Articular chondrocyte of knee joint (primary cell): Measurements from ENCODE around the gene FAM8A1. TPM values are rescaled to one million over a fixed set of nuclear protein-coding genes. Genes with fewer than 3 reads are reported as not detected.

Experiments
- small RNA-seq: library from RNA; depleted of rRNA; stranded (forward); fragments of <200 nt; gene quantifications from one replicate; pipeline ENCODE3, GENCODE V24; 2012
- total RNA-seq: library from RNA; depleted of rRNA; stranded (reverse); fragments of >200 nt; gene quantifications from 2 replicates; pipeline ENCODE4 v1.2.3, GENCODE V29; 2012

Gene FAM8A1, protein sequence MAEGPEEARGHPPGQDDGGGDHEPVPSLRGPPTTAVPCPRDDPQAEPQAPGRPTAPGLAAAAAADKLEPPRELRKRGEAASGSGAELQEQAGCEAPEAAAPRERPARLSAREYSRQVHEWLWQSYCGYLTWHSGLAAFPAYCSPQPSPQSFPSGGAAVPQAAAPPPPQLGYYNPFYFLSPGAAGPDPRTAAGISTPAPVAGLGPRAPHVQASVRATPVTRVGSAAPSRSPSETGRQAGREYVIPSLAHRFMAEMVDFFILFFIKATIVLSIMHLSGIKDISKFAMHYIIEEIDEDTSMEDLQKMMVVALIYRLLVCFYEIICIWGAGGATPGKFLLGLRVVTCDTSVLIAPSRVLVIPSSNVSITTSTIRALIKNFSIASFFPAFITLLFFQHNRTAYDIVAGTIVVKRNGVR
- 43.7 and 50.0 TPM in 2 replicates for total RNA-seq

DNA sequence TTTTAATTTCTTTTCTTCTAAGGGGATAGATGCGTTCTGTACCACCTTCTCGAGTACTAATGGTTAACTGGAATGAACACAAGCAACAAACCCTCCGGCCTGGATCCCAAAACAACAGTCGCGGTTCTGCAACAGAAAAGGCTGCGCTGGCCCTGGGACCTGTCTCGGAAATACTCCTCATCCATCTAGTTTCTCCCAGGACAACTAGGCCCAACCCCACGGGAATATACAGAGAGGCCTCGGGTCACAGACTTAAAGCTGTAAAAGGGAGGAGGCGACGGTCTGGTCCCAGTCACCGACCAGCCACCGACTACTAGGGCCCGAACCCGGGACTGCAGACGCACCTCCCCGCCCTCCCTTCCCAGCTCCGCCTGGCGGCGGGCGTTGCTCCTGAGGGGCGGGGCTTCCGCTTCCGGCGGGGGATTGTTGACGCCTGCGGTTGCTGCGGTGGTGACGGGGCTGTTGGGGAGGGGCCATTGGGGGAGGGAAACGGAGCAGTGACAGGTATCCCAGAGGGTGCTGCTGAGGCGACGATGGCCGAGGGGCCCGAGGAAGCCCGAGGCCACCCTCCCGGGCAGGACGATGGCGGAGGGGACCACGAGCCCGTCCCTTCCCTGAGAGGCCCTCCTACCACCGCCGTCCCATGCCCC lies at the start of gene FAM8A1:
FAM8A1 (plus strand) TSS at position 426 of the 650 bp plus-strand sequence; CDS start at position 534, 108 bp downstream.

Small RNA genes within 50 kb of the gene (small RNA-seq; reads per million reads assigned to genes)
- gene RNU6-190P (not detected), gene SUMO2P13 (not detected)

Other genes with a start within 250 kb of the FAM8A1 start
- gene CAP2, start 206.7 kb upstream of the FAM8A1 start, total RNA-seq: 18.5 and 23.0 TPM in 2 replicates
- gene NUP153, start 106.6 kb downstream of the FAM8A1 start, total RNA-seq: 41.6 and 43.7 TPM in 2 replicates